ENCODE measurements around the gene THPO.

GRCh38 chr3:184389384-184389783, 11.4 kb upstream of the THPO start:
- TF ChIP-seq POLR2A (IDR thresholded peaks at IDR 0.05; ENCODE audit: low read depth, low read length) = no peak
- no peak for TF ChIP-seq POLR2AphosphoS5 (IDR thresholded peaks at IDR 0.05; ENCODE audit: low read depth, low read length)
